GM21786 (cell line): ENCODE results near the gene TANC1.

ENCODE experiments used
- ATAC-seq: cut with Tn5 transposase; IDR thresholded peaks from one replicate; pipeline ENCODE4 v1.9.1; 2021; ENCODE audit not compliant: unreplicated experiment

TANC1 gene

DNA sequence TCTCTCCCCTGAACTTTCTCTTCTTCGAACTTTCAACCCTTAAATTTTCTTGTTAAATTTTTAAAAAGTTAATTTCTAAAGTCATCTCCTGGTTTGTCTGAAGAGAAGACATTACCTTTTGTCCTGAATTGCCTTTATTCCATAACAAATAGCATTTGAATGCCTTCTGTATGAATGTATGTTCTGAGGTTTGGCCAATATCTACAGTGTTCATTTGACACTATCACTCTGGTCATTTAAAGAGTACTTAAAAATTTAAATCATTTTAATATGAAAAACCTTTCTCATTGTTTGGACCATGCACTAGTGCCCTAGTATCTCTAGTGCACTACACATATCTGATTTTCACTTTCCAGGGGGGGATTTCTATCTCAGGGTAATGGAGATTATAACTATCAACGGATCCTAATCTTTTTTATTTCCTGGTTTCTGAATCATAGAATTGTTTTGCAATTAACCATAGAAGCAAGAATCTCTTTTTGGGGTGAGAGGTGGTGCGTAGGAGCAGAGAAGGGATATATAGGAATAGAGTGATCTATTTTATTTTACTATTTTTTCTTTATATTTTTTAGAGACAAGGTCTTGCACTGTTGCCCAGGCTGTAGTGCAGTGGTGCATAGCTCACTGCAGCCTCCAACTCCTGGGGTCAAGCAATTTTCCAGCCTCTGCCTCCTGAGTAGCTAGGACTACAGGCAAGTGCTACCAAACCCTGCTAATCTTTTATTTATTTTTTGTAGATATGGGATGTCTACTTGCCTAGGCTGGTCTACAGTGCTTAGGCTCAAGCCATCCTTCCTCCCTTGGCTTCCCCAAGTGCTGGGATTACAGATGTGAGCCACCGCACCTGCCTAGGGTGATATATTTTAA, 25.5 kb downstream of the TANC1 start:
- no peak for ATAC-seq

DNA sequence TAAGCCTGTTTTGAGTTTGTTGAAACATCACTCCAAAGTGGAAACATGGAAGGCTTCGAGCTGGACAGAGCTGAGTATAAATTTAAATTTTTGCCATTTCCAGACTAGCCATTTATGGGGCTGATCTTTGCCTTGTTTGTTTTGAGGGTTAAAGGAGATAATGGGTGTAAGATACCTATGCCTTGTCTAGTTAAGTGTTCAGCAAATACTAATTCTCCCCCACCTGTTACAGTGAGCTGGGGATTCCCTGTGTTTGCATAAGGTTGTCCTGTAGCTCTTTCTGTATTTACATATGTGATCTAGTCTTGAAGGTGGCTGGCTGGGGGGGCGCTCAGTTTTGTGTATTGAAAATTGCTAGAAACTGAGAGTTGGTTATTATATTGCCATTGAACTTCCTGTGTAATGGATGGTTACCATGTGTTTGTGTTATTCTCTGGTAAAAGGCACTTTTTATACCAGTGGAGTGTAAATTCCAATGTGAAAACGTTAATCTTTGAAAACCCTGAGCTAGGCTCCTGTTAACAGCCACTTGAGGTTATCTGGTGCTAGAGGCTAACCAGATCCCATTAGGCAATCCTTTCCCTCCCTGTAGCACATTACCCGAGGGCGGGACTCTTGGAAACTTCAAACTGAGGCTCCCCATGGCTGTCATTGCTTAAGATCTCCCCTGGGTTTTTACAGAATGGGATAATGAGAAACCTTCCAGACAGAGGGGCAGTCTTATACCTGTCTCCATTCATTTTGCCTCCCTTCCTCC, 26.7 kb downstream of the TANC1 start:
- peak; percentile 50 for ATAC-seq

DNA sequence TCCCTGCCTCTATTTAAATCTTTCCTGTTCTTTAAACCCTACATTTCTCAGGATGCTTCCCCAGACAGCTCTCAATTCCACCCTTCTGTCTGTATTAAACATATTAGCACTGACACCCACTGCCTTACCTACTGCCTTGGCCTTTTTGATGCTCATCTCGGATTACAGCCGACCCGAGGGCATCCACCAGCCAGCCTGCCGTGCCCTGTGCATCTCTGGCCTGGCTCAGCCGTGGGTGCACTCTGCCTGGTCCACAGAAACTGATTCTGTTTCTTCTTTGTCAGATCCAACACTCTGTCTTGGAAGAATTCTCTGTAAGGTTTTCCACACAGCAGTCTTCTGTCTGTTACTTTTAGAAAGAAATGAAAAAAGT, 27.2 kb downstream of the TANC1 start:
- no peak for ATAC-seq

DNA sequence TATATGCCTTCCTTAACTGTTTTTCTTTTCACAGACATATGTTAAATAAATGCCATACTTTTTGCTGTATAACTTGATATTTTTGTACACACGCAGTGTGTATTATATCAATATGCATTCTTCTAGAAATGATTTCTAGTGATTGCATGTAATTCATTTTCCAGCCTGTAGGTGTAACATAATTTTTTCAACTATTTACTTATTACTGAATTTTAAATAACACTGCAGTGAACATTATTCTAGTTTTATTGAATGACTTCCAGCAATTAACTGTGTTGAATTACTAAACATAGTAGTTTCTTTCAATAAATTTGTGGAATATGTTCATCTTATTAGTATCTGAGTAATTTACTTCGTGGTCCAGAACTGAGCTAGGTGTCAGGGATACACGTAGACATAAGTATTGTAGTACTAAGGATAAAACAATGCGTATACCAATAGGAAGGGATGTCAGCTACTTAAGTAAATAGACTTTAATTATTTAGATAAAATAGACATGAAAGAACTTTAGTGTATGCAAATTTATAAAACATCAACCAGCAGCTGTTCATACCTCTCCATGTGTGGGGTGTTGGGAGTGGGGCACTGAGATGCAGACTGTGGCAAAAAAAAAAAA, 28.0 kb downstream of the TANC1 start:
- no peak for ATAC-seq

DNA sequence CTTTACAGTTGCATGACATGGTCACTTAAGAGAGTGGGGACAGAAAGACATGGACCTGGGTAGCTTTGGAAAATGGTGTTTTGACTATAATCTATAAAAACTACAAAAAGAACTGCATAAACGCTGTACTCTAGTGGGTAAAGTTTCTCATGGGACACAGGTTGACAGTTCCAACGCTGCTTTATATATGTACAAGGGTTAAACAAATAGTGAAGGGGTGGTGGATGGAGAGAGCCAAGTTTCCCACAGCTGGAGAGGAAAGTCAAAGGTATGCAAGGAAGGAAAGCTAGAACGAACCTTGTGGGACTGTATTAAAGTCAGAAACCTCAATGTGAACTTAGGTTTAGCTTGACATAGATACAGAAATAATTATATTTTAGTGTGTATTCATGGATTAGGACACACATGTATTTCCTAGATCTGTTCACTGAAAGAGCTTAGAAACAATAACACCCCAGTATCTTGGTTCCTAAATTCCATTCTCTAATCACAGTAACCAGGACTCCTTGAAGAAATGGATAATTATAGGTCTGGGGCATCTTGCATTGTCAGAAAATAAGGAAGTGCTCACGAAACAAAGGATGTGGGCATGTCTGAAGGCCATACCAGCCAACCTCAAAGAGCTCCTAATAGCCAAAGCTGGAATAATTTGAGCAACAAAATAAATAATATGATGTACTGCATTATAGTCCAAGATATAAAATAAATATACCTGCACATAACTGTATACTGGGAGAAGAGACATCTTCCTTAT, 28.8 kb downstream of the TANC1 start:
- ATAC-seq: no peak

DNA sequence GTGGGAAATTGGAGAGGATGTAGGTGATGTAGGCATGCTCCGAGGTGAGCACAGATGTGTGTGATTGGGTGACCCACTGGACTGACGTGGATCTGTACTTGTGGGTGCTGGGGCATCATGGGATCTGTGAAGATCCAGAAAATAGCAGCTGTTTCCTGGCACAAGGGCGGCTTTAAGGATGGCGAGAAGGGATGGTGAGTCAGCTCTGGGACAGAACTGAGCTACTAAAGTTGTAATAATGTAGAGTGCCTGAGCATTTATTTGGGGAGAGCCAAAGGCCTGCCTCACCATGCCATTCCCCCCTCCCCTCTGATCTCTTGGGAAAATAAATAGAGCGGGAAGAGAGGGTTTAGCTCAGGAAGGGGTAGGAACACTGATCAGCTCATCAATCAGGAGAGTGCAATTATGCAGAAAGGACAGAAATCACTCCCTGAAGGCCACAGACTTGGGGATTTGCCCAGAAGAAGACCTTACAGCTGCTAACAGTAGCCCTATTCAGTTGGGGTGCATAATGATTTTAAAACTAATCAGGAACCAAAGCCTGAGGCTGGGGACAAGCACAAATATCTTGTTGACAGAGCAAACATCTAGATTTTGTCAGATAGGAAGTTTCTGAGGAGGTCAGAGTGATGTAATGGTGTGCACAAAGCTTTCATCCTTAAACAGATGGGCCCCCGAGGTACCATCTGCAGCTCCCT, 30.3 kb downstream of the TANC1 start:
- ATAC-seq: no peak

DNA sequence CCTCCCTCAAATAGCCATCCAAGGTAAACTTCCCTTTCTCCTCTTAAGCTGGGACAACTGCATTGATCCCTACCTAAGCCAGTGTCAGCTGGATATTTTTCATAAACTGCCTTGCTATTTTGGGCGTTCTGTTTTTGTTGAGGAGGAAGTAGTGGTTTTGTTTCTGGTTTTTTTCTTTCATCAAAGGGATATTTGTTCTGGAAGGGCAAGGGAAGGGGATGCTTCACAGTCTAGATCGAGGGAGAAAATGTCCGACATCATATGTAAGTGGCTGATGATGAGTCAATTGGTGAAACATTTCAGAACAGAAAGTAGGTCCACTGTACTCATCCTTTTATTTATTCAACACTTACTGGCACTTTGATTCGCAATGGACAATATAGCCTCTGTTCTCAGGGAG, 31.0 kb downstream of the TANC1 start:
- ATAC-seq: no peak

DNA sequence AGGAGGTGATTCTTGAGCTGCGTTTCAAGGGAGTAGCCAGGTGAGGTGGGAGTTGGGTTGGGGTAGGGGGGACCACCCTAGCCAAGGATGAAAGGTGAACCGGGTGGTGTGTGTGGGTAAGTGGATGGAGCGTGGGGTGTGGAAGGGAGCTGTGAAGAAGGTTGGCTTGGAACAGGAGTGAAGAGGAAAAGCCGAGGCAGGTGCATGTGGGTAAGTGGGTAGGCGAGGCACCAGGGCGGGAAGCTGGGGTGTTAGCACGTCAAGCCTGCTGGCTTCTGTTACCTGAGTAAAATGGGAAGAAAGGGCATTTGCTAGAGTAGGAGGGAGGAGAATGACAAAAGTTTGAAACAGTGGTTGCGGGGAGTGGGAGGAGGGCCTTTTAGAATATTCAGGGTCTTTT, 31.6 kb downstream of the TANC1 start:
- ATAC-seq: no peak

DNA sequence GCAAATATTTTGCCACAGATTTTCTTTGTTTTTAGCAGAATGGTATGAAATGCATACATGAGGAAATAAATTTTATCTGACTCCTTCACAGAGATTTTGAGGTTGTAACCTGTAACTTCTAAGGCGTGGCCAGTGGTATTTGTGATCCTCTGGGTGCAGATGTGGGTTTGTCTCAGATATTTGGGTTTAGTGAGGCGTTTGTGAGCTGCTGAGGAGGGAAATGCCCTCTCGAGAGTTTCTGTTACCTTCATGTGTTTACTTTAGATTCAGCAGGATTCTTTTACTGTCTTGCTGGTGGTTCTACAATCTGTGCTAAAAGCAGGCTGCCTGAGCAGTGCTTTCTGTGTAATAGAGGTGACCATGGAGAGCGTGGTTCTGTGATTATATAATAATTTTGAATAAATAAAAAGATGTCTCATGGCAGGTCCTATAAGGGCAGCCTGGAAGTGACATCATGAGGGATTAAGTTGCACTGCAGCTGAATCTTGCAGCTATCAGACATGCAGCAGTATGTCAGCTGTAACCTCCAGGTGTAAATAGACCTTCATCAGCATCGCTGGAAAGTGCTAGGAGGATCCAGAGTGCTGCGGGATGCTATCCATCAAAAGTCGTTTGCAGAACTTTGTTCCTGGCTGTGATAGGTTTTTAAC, 34.1 kb downstream of the TANC1 start:
- ATAC-seq: no peak

DNA sequence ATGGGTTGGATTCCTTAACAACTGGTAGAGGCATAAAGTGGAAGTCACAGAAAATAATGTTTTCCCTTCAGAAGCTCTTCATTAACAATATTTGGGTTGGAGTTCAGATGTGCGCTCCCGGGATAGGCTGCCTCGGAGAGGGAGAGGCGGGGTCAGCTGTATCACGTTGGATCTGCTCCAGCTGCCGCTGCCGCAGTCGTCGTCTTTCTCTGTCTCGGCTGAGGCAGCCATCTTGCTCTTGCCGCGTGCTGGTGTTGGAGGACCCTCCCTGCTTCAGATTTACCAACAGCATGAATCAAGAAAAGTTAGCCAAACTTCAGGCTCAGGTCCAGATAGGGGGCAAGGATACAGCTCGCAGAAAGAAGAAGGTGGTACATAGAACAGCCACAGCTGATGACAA, 35.1 kb downstream of the TANC1 start:
- no peak for ATAC-seq

DNA sequence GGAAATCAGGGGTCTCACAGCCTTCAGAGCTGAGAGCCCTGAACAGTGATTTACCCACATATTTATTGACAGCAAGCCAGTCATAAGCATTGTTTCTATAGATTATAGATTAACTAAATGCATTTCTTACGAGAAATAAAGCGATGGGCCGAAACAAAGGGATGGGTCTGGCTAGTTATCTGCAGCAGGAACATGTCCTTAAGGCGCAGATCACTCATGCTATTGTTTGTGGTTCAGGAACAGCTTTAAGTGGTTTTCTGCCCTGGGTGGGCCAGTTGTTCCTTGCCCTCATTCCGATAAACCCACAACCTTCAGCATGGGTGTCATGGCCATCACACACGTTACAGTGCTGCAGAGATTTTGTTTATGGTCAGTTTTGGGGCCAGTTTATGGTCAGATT, 36.4 kb downstream of the TANC1 start:
- no peak for ATAC-seq

DNA sequence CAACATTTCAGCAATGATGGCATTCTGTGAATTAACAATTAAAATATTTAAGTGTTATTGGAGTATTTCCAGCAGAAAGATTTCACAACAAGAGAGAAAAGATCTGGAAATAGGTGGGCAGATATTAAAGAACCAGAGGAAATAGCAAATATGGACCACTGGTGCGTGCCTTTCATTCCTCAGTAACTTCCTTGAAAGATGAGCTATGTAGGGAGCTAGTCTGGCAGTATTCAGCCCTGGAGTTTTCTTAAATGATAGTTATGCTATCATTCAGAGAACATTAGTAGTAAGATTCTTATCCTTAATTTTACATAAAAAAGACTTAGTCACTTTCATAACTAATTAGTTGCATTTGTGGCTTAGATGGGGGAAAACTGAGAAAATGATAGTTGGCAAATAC, 41.5 kb downstream of the TANC1 start:
- no peak for ATAC-seq

DNA sequence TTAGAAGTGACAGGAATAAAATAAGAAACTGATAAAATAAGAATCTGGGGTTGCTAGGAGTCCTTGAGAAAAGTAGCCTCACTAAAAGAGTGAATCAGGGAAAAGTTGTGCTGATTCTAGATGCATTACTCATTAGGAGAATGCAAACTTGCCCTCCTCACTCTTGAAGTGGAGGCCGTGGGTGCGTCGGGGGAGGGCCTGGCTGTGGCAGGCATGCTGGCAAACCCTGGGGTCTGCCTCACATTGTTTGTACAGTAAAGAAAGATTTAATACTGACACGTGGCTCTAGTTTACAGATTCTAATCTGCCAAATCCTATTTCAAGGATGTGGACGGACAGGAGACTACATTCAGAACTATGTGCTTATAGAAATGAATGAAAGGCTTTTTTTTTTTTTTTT, 41.9 kb downstream of the TANC1 start:
- no peak for ATAC-seq

DNA sequence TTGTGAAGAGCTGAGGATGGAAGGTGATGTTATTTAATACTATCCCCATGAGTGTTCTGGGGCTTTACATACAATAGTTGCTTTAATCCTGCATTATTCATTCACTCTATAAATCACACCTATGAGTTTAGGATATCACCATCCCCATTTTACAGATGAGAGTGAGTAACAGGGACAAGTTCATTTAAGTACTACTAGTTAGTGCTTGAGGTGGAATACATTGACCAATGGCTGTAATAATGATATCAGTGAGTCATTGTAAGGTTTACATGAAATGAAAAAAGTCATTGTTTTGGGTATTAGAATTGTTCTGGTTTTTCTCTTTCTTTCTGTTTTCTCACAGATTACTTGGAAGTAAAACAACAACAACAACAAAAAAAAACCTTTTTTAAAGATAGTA, 42.5 kb downstream of the TANC1 start:
- no peak for ATAC-seq

DNA sequence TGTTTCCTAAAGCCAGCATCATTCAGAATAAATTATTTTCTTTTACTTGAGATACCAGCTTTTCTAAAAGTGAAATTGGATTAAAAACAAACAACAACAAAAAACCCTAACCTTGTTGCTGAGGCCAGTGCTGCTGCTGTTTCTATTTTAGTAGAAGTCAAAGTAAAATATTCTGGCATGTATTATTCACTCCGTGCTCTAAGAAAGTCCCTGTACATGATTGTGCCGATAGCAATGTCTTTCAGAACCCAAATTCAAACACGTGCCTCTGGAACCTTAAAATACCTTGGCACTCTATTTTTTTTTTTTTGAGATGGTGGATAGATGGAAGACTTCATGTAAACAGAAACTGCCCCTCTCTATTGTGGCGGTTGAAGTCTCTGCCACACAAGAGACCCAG, 43.7 kb downstream of the TANC1 start:
- ATAC-seq: no peak

DNA sequence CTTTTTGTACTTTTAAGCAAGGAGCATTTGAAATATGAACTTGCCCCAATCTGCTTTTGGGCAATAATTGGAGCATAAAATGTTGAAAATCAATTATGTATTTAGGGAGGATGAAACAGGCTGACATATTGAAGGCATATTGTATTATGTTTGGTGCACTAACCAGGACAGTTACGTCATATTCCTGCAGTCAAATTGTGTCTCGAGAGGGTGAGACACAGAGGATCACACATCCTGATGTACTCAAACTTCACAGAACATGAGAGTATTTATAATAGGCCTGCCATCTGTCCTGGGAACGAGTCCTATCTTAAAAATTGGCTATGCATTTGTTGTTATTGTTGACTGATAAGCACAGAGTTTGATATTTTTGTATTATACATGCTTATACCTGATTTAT, 44.7 kb downstream of the TANC1 start:
- ATAC-seq: no peak

DNA sequence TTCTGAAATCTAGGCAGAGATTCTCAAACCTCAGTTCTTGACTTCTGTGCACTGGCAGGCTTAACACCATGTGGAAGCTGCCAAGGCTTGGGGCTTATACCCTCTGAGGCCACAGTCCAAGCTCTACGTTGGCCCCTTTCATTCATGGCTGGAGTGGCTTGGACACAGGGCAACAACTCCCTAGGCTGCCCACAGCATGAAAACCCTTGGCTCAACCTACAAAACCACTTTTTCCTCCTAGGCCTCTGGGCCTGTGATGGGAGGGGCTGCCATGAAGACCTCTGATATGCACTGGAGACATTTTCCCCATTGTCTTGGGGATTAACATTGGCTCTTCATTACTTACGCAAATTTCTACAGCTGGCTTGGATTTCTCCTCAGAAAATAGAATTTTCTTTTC, 46.7 kb downstream of the TANC1 start:
- no peak for ATAC-seq

DNA sequence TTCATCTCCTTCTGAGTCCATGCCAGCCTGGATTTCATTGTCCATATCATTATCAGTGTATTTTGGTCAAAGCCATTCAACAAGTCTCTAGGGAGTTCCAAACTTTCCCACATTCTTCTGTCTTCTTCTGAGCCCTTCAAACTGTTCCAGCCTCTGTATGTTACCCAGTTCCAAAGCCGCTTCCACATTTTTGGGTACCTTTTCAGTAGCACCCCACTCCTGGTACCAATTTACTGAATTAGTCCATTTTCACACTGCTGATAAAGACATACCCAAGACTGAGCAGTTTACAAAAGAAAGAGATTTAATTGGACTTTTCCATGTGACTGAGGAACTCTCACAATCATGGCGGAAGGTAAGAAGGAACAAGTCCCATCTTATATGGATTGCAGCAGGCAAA, 47.4 kb downstream of the TANC1 start:
- ATAC-seq: no peak

DNA sequence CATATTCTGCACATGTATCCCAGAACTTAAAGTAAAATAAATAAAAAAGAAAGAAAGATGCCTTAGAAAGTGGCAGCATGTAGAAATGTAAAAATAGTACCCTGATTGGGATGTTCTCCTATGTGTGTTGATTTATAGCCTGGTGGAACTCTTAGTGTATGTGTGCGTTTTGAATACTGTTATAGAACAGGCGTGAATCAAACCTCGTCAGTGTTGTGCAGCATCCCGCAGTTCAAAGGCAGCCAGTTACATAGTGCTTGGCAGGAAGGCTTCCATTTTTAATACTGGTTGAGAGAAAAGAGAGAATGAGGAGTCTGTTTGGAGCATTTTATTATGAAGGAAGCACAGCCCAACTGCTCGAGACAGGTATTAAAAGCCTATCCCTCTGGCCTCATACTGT, 49.4 kb downstream of the TANC1 start:
- ATAC-seq: no peak

DNA sequence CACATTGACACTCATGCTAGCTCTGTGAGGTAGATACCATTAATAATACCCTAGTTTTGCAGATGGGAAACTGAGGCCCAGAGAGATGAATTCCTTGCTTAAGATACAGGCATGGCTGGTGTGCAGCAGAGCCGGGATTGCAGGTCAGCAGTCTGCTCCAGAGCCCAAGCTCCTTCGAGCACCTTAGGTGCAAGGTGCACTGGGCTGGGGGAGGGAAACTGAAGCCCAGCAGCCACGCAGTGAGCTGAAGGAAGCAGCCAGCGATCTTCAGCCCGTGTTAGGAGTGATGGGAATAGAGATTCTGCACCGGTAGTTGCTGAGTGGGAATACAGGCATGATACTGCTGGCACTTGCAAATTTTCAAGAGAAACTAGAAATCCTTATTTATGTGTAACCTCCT, 50.6 kb downstream of the TANC1 start:
- ATAC-seq: no peak
